MM.1S (cell line): ENCODE measurements around the gene SMAD4.

Experiments used
- DNase-seq: peaks from one replicate; pipeline ENCODE4 v3.0.0-alpha.2; 2015
- H2AFZ ChIP-seq: fragments of 300-600 bp; sonication (generic); 2 replicates; pipeline ENCODE4 v1.6.0; 2016; ENCODE audit warnings: antibody characterized with exemption, low read length
- H3F3A ChIP-seq: fragments of 300-600 bp; sonication (generic); 2 replicates; pipeline ENCODE4 v1.6.1; 2016; ENCODE audit warnings: mild to moderate bottlenecking, antibody characterized with exemption, low read length, moderate library complexity, mixed read lengths; ENCODE audit not compliant: insufficient read depth
- H3K27ac ChIP-seq: fragments of 300-600 bp; sonication (generic); 2 replicates; pipeline ENCODE4 v1.5.1; 2016; ENCODE audit warnings: mild to moderate bottlenecking, low read length
- H3K27me3 ChIP-seq: fragments of 300-600 bp; sonication (generic); replicated peaks from 2 replicates; pipeline ENCODE4 v1.6.0; 2016; ENCODE audit warnings: low read length; ENCODE audit not compliant: insufficient read depth
- H3K36me3 ChIP-seq: fragments of 300-600 bp; sonication (generic); replicated peaks from 2 replicates; pipeline ENCODE4 v1.6.1; 2016; ENCODE audit warnings: mild to moderate bottlenecking, low read length, mixed read lengths; ENCODE audit not compliant: insufficient read depth
- H3K4me1 ChIP-seq: fragments of 300-600 bp; sonication (generic); 2 replicates; pipeline ENCODE4 v1.6.1; 2016; ENCODE audit warnings: low read length, mixed read lengths
- H3K4me2 ChIP-seq: fragments of 300-600 bp; sonication (generic); 2 replicates; pipeline ENCODE4 v1.6.0; 2016; ENCODE audit warnings: low read depth, low read length
- H3K4me3 ChIP-seq: fragments of 300-600 bp; sonication (generic); 2 replicates; pipeline ENCODE4 v1.5.1; 2016; ENCODE audit warnings: low read length, mixed read lengths
- H3K79me2 ChIP-seq: fragments of 300-600 bp; sonication (generic); 2 replicates; pipeline ENCODE4 v1.6.1; 2016; ENCODE audit warnings: mixed run types, low read length, mixed read lengths
- H3K9ac ChIP-seq: fragments of 300-600 bp; sonication (generic); 2 replicates; pipeline ENCODE4 v1.6.1; 2016; ENCODE audit warnings: low read length, mixed read lengths
- H3K9me2 ChIP-seq: fragments of 300-600 bp; sonication (generic); replicated peaks from 2 replicates; pipeline ENCODE4 v1.6.1; 2016; ENCODE audit warnings: mild to moderate bottlenecking, low read length, mixed read lengths; ENCODE audit not compliant: insufficient read depth
- H3K9me3 ChIP-seq: fragments of 300-600 bp; sonication (generic); replicated peaks from 2 replicates; pipeline ENCODE4 v1.6.1; 2016; ENCODE audit warnings: mild to moderate bottlenecking, low read length, mixed read lengths; ENCODE audit not compliant: insufficient read depth
- H4K20me1 ChIP-seq: fragments of 300-600 bp; sonication (generic); 2 replicates; pipeline ENCODE4 v1.6.1; 2016; ENCODE audit warnings: mild to moderate bottlenecking, low read length, moderate library complexity, mixed read lengths; ENCODE audit not compliant: insufficient read depth
- EZH2 ChIP-seq: fragments of 300-600 bp; sonication (generic); optimal IDR thresholded peaks from 2 replicates; pipeline ENCODE3; 2017; ENCODE audit warnings: low read depth, mild to moderate bottlenecking, antibody characterized with exemption, low read length, mixed read lengths
- EZH2phosphoT487 ChIP-seq: fragments of 300-600 bp; sonication (generic); IDR thresholded peaks from 2 replicates; pipeline ENCODE4 v1.6.1; 2018; ENCODE audit warnings: antibody characterized with exemption, low read length
- TF ChIP-seq, protein P1 (sequence below): fragments of 300-600 bp; sonication (generic); IDR thresholded peaks from 2 replicates; pipeline ENCODE4 v1.5.1; 2016; ENCODE audit warnings: antibody characterized with exemption, low read length, mixed read lengths

Gene SMAD4

DNA sequence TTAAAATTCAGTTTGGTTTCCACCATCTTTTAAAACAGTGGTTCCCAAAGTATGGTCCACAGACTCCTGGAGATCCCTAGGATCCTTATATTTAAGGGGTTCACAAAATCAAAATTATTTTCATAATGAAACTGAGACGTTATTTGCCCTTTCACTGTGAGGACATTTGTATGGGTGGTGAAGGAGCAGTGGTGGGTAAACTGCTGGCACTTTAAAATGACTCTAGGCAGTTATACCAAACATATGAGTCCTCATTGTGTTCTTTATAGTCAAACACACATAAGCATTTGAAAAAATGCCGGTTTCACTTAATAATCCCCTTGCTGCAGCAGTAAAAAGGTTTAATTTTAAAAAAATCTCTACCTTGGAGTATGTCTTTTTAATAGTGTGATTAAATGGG is 7.2 kb downstream of the SMAD4 start:
- Histone ChIP-seq H3K4me2 (no peak overlapping the region), H3K27me3 (no peaks in the 10 kb centered on the region), H3K9me3 (no peaks in the 10 kb centered on the region), H2AFZ (no peak overlapping the region), H3K4me1 (peaks cover 3% of the 10 kb centered on the region; the same call in 1 of the 2 replicates), H3F3A (no peaks in the 10 kb centered on the region), H3K79me2 (peaks cover 97% of the 10 kb centered on the region), H3K9me2 (no peaks in the 10 kb centered on the region), H3K27ac (no peak overlapping the region), H3K36me3 (peaks cover 4% of the 10 kb centered on the region; the same call in 1 of the 2 replicates), H3K9ac (no peak overlapping the region), H3K4me3 (no peak overlapping the region), H4K20me1 (peaks cover 60% of the 10 kb centered on the region)
- no peak for DNase-seq
- no peak for TF ChIP-seq EZH2
- TF ChIP-seq, protein P1, sequence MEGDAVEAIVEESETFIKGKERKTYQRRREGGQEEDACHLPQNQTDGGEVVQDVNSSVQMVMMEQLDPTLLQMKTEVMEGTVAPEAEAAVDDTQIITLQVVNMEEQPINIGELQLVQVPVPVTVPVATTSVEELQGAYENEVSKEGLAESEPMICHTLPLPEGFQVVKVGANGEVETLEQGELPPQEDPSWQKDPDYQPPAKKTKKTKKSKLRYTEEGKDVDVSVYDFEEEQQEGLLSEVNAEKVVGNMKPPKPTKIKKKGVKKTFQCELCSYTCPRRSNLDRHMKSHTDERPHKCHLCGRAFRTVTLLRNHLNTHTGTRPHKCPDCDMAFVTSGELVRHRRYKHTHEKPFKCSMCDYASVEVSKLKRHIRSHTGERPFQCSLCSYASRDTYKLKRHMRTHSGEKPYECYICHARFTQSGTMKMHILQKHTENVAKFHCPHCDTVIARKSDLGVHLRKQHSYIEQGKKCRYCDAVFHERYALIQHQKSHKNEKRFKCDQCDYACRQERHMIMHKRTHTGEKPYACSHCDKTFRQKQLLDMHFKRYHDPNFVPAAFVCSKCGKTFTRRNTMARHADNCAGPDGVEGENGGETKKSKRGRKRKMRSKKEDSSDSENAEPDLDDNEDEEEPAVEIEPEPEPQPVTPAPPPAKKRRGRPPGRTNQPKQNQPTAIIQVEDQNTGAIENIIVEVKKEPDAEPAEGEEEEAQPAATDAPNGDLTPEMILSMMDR, result no peak
- TF ChIP-seq EZH2phosphoT487, result no peak

DNA sequence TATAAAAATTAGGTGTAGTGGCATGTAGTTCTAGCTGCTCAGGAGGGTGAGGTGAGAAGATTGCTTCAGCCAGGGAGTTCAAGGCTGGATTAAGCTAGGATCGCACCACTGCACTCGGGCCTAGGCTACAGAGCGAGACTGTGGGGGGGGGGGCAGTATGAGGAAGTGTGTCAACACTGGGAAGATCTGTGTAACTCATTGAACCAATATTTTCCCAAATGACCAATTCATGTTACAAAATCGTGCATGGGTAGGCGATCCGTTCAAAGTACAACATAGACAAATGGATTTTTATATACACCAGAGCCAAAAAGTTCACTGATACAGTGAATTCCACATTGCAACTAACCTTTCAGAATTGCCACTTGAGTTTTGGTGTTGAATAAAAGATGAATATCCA is 8.1 kb downstream of the SMAD4 start:
- H4K20me1 ChIP-seq, result peaks cover 56% of the 10 kb centered on the region
- H3K4me3 ChIP-seq, result no peak overlapping the region
- no peak overlapping the region for H3K27ac ChIP-seq

DNA sequence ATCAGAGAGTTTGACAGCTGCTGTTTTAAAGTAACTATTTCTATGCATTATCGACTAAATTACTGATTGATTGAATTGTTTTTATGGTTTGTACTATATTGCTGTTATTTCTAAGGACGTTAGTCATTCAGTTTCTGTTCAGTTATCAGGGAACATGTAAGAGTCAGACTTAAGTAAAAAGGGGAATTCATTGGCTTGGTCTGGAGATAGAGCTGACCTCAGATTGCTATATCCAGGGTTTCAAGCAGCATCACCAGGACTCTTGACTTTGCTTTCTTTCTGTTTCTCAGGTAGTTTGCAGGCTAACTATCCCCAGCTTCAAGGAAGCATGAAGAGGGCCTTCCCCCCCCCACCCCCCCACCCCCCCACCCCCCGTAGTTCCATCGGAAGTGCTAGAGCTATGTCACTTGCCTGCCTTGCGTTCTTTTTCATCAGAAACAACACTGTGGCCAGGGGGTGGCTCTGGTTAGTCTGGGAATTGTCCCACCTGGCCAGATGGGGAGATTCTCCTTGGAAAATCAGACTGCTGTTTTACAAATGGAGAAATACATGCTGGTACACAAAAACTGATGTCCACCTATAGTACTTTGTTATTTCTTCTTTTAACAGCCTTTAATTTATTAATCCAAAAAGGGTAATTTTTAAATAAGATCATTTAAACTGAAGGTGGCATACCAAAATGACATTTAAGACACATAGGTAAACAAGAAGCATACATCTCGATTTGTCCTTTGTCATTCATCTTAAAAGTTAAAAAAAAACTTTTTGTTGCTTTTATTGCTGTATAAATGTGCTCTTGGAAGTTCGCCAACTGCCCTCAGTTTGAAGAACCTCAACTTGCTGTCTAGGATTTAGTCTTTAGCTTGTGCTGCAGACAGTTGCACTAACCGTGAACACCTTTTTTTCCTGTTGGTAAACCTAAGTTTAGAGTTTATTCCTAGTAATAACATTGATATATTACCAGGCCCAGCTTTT is 9.4 kb downstream of the SMAD4 start:
- Histone ChIP-seq H3K9me3 (no peaks in the 10 kb centered on the region), H3K27me3 (no peaks in the 10 kb centered on the region), H3K79me2 (peaks cover 97% of the 10 kb centered on the region), H2AFZ (no peak overlapping the region), H3F3A (no peaks in the 10 kb centered on the region), H3K27ac (no peak overlapping the region), H3K4me1 (0 out of 2 replicates have a peak, but pooled peaks cover 2% of the 10 kb centered on the region), H3K9me2 (no peaks in the 10 kb centered on the region), H3K4me2 (no peak overlapping the region), H3K9ac (no peak overlapping the region), H4K20me1 (peaks cover 50% of the 10 kb centered on the region), H3K4me3 (no peak overlapping the region), H3K36me3 (no peaks in the 10 kb centered on the region)
- DNase-seq, result no peak
- TF ChIP-seq EZH2 (no peak), EZH2phosphoT487 (no peak)
- TF ChIP-seq, protein P1, result no peak

More for the DNA sequence above, 8.1 kb downstream of the SMAD4 start:
- H3K9me3 ChIP-seq, result no peaks in the 10 kb centered on the region
- H3K4me1 ChIP-seq, result peaks cover 2% of the 10 kb centered on the region; the same call in 1 of the 2 replicates
- peaks cover 4% of the 10 kb centered on the region; the same call in 1 of the 2 replicates for H3K36me3 ChIP-seq
- H3K4me2 ChIP-seq, result no peak overlapping the region
- H3K9me2 ChIP-seq, result no peaks in the 10 kb centered on the region
- no peak overlapping the region for H3K9ac ChIP-seq
- H3K79me2 ChIP-seq, result peaks cover 97% of the 10 kb centered on the region
- DNase-seq, result no peak
- H2AFZ ChIP-seq, result no peak overlapping the region
- no peaks in the 10 kb centered on the region for H3K27me3 ChIP-seq
- TF ChIP-seq EZH2, result no peak
- no peak for TF ChIP-seq EZH2phosphoT487
- TF ChIP-seq, protein P1, result no peak
- no peaks in the 10 kb centered on the region for H3F3A ChIP-seq
